IMR-90 (cell line): ENCODE data around the gene CD68. TPM values are rescaled to one million over a fixed set of nuclear protein-coding genes. Genes with fewer than 3 reads are reported as not detected.

ENCODE experiments used
- ATAC-seq: fragments of 200-7000 bp; cut with Tn5 transposase; 2 replicates; pipeline ENCODE4 v1.9.1; 2020; ENCODE audit warnings: low read depth, mild to moderate bottlenecking, moderate library complexity
- BruUV-seq: library from RNA; stranded (reverse); fragments of 400-500 nt; replicated peaks from 2 replicates; lab custom pipeline; 2021; lab: Mats Ljungman, UMichigan
- CTCF ChIA-PET: fragments of 300-600 bp; formaldehyde crosslinking; extraction: SDS; loops from one replicate; lab custom pipeline; 2021; ENCODE audit warnings: antibody characterized with exemption; lab: Yijun Ruan, JAX
- POLR2A ChIA-PET: fragments of 300-600 bp; sonication (Branson Sonifier 250); formaldehyde crosslinking; loops from one replicate; lab custom pipeline; 2022; ENCODE audit warnings: antibody characterized with exemption; ENCODE audit not compliant: unreplicated experiment; lab: Charles Lee
- DNase-seq: peaks from one replicate; pipeline ENCODE4 v3.0.0; 2013
- H2AFZ ChIP-seq: replicated peaks from 2 replicates; pipeline ENCODE3; 2013; ENCODE audit warnings: low read length, mild to moderate bottlenecking; ENCODE audit not compliant: poor library complexity
- H2AK5ac ChIP-seq: 2 replicates; pipeline ENCODE4 v1.6.1; 2013; ENCODE audit warnings: low read depth, low read length, inconsistent platforms
- H2AK9ac ChIP-seq: replicated peaks from 2 replicates; pipeline ENCODE3; 2013; ENCODE audit warnings: mild to moderate bottlenecking, low read depth, low read length, moderate library complexity; ENCODE audit not compliant: poor library complexity
- H2BK120ac ChIP-seq: 2 replicates; pipeline ENCODE4 v1.6.1; 2013; ENCODE audit warnings: low read depth, low read length, inconsistent platforms
- H2BK15ac ChIP-seq: 3 replicates; pipeline ENCODE4 v1.6.1; 2013; ENCODE audit warnings: low read depth, low read length, inconsistent platforms
- H2BK20ac ChIP-seq: 2 replicates; pipeline ENCODE4 v1.6.1; 2013; ENCODE audit warnings: low read depth, mild to moderate bottlenecking, inconsistent platforms, low read length, moderate library complexity
- H2BK5ac ChIP-seq: 2 replicates; pipeline ENCODE4 v1.6.1; 2013; ENCODE audit warnings: mild to moderate bottlenecking, low read depth, low read length, inconsistent platforms; ENCODE audit not compliant: poor library complexity, severe bottlenecking
- H3K14ac ChIP-seq: replicated peaks from 2 replicates; pipeline ENCODE4 v1.6.1; 2013; ENCODE audit warnings: low read depth, low read length, inconsistent platforms
- H3K18ac ChIP-seq: 2 replicates; pipeline ENCODE4 v1.6.1; 2013; ENCODE audit warnings: low read depth, low read length, control low read depth
- H3K23ac ChIP-seq: 2 replicates; pipeline ENCODE4 v1.6.1; 2013; ENCODE audit warnings: low read depth, low read length, inconsistent platforms
- H3K27ac ChIP-seq: 2 replicates; pipeline ENCODE4 v1.5.1; 2013; ENCODE audit warnings: mild to moderate bottlenecking, control low read depth, low read length; ENCODE audit not compliant: insufficient read depth
- H3K27me3 ChIP-seq: 2 replicates; pipeline ENCODE4 v1.6.1; 2013; ENCODE audit warnings: low read length; ENCODE audit not compliant: control insufficient read depth, insufficient read depth
- H3K36me3 ChIP-seq: 2 replicates; pipeline ENCODE4 v1.6.1; 2013; ENCODE audit warnings: low read length, mixed read lengths; ENCODE audit not compliant: control insufficient read depth, insufficient read depth
- H3K4ac ChIP-seq: 2 replicates; pipeline ENCODE4 v1.6.1; 2013; ENCODE audit warnings: low read depth, low read length, inconsistent platforms
- H3K4me1 ChIP-seq: 2 replicates; pipeline ENCODE4 v1.6.1; 2013; ENCODE audit warnings: low read length, mixed read lengths; ENCODE audit not compliant: control insufficient read depth, insufficient read depth
- H3K4me2 ChIP-seq: 2 replicates; pipeline ENCODE4 v1.6.1; 2013; ENCODE audit warnings: low read depth, mild to moderate bottlenecking, control low read depth, low read length, moderate library complexity
- H3K4me3 ChIP-seq: 2 replicates; pipeline ENCODE4 v1.5.1; 2013; ENCODE audit warnings: low read depth, mild to moderate bottlenecking, control low read depth, low read length, moderate library complexity; ENCODE audit not compliant: insufficient read depth
- H3K56ac ChIP-seq: 2 replicates; pipeline ENCODE4 v1.6.1; 2013; ENCODE audit warnings: low read length, inconsistent platforms; ENCODE audit not compliant: insufficient read depth; ENCODE audit errors: extremely low read depth
- H3K79me1 ChIP-seq, 2 experiments: 2 replicates each; pipeline ENCODE4 v1.6.1; 2013; ENCODE audit warnings: low read length in 2 of 2, inconsistent platforms in 1 of 2, low read depth in 1 of 2
- H3K9ac ChIP-seq: 2 replicates; pipeline ENCODE4 v1.6.1; 2013; ENCODE audit warnings: low read depth, low read length, control low read depth
- H3K9me1 ChIP-seq: 2 replicates; pipeline ENCODE4 v1.6.1; 2013; ENCODE audit warnings: low read length, inconsistent platforms; ENCODE audit not compliant: insufficient read depth
- H3K9me3 ChIP-seq: 2 replicates; pipeline ENCODE4 v1.6.1; 2013; ENCODE audit warnings: low read length; ENCODE audit not compliant: control insufficient read depth, insufficient read depth
- H4K20me1 ChIP-seq: 2 replicates; pipeline ENCODE4 v1.6.1; 2013; ENCODE audit warnings: low read length, inconsistent platforms; ENCODE audit not compliant: insufficient read depth
- H4K5ac ChIP-seq: 2 replicates; pipeline ENCODE4 v1.6.1; 2013; ENCODE audit warnings: mild to moderate bottlenecking, low read depth, low read length, control low read depth
- H4K8ac ChIP-seq, 2 experiments: 2 replicates each; pipeline ENCODE4 v1.6.1; 2013; ENCODE audit warnings: low read depth in 2 of 2, low read length in 2 of 2, control low read depth in 1 of 2, inconsistent platforms in 1 of 2
- H4K91ac ChIP-seq: 2 replicates; pipeline ENCODE4 v1.6.1; 2013; ENCODE audit warnings: low read depth, low read length, inconsistent platforms; ENCODE audit not compliant: insufficient read depth
- BHLHE40 ChIP-seq: fragments of 150-350 bp; IDR thresholded peaks from 2 replicates; pipeline ENCODE4 v1.6.1; 2016; ENCODE audit warnings: mild to moderate bottlenecking, low read depth, low read length
- CEBPB ChIP-seq: IDR thresholded peaks from 2 replicates; pipeline ENCODE4 v1.6.1; 2012; ENCODE audit warnings: low read depth, low read length, improper control_type of control experiment
- CHD1 ChIP-seq: IDR thresholded peaks from 2 replicates; pipeline ENCODE4 v1.6.1; 2012; ENCODE audit warnings: low read depth, low read length, improper control_type of control experiment
- MAFK ChIP-seq: IDR thresholded peaks from 2 replicates; pipeline ENCODE4 v1.6.1; 2012; ENCODE audit warnings: low read depth, low read length, improper control_type of control experiment
- MXI1 ChIP-seq: IDR thresholded peaks from 2 replicates; pipeline ENCODE4 v1.6.1; 2012; ENCODE audit warnings: low read depth, mild to moderate bottlenecking, low read length, moderate library complexity, borderline replicate concordance
- NFE2L2 ChIP-seq: fragments of 150-350 bp; IDR thresholded peaks from 2 replicates; pipeline ENCODE4 v1.6.1; 2016; ENCODE audit warnings: low read depth, mild to moderate bottlenecking, low read length
- POLR2A ChIP-seq: IDR thresholded peaks from 2 replicates; pipeline ENCODE4 v1.6.1; 2012; ENCODE audit warnings: mild to moderate bottlenecking, low read depth, low read length
- RAD21 ChIP-seq: IDR thresholded peaks from 2 replicates; pipeline ENCODE4 v1.6.1; 2012; ENCODE audit warnings: low read length, improper control_type of control experiment
- RCOR1 ChIP-seq: IDR thresholded peaks from 2 replicates; pipeline ENCODE4 v1.6.1; 2012; ENCODE audit warnings: mild to moderate bottlenecking, low read length, improper control_type of control experiment; ENCODE audit not compliant: insufficient replicate concordance
- RFX5 ChIP-seq: IDR thresholded peaks from 2 replicates; pipeline ENCODE4 v1.8.0; 2012; ENCODE audit warnings: low read depth, mild to moderate bottlenecking, low read length, moderate library complexity
- SMC3 ChIP-seq: fragments of 150-350 bp; IDR thresholded peaks from 2 replicates; pipeline ENCODE4 v1.6.1; 2016; ENCODE audit warnings: low read depth, mild to moderate bottlenecking, antibody characterized with exemption, low read length, moderate library complexity
- WGBS, 2 experiments: methylation state at CpG; one replicate each; pipeline versions ENCODE4 v1.1.5 to v1.1.7; 2013; ENCODE audit warnings: missing lambda C conversion rate in 2 of 2; ENCODE audit not compliant: insufficient read length in 1 of 2; ENCODE audit errors: extremely low coverage in 2 of 2; 5-methylcytosine and 5-hydroxymethylcytosine counted together
- dilution Hi-C: fragments of 300-500 bp; cut with HindIII; formaldehyde crosslinking; loops from one replicate; pipeline ENCODE4 v1.14.3; 2018; ENCODE audit warnings: low sequenced_read_pairs; ENCODE audit not compliant: unreplicated experiment
- in situ Hi-C: fragments of 300-500 bp; cut with MboI; formaldehyde crosslinking; loops from 3 replicates; pipeline ENCODE4 v1.14.3; 2019; ENCODE audit warnings: low sequenced_read_pairs, inconsistent platforms, mixed read lengths
- intact Hi-C: fragments of 100-400 bp; cut with micrococcal nuclease; formaldehyde crosslinking; loops from 2 replicates; pipeline ENCODE4 v1.10.0; 2022
- polyA plus RNA-seq, 3 experiments: library from polyadenylated mRNA; depleted of rRNA; stranded (reverse); fragments of >200 nt; gene quantifications; 2 replicates each; pipeline ENCODE4 v1.2.3, GENCODE V29; 2012; ENCODE audit warnings: low replicate concordance in 1 of 3
- total RNA-seq: library from RNA; depleted of rRNA; stranded (reverse); fragments of >200 nt; gene quantifications from 2 replicates; pipeline ENCODE4 v1.2.3, GENCODE V29; 2012
- TF ChIP-seq, protein P1 (sequence below): conservative IDR thresholded peaks from 2 replicates; pipeline ENCODE4 v1.5.1; 2012; ENCODE audit warnings: mild to moderate bottlenecking, low read depth, low read length, improper control_type of control experiment
- TF ChIP-seq, protein P2 (sequence below): fragments of 150-350 bp; IDR thresholded peaks from 2 replicates; pipeline ENCODE4 v1.6.1; 2016; ENCODE audit warnings: low read depth, mild to moderate bottlenecking, low read length, moderate library complexity, borderline replicate concordance

CD68 gene
- total and polyA plus RNA-seq, 2 of the 4 experiments (the other 2 are of a cell fraction), result 16.0 to 43.1 TPM

DNA sequence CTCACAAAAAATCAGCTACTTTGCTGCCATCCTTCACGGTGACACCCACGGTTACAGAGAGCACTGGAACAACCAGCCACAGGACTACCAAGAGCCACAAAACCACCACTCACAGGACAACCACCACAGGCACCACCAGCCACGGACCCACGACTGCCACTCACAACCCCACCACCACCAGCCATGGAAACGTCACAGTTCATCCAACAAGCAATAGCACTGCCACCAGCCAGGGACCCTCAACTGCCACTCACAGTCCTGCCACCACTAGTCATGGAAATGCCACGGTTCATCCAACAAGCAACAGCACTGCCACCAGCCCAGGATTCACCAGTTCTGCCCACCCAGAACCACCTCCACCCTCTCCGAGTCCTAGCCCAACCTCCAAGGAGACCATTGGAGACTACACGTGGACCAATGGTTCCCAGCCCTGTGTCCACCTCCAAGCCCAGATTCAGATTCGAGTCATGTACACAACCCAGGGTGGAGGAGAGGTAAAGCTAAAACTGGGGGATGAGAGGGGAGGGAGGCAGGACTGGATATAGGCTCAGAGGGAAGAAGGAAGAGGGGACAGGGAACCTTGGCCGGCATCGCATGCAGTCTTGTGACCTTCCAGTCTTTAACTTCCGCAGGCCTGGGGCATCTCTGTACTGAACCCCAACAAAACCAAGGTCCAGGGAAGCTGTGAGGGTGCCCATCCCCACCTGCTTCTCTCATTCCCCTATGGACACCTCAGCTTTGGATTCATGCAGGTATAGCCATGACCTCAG is 581 bp downstream of the CD68 start:
- TF ChIP-seq, protein P1, sequence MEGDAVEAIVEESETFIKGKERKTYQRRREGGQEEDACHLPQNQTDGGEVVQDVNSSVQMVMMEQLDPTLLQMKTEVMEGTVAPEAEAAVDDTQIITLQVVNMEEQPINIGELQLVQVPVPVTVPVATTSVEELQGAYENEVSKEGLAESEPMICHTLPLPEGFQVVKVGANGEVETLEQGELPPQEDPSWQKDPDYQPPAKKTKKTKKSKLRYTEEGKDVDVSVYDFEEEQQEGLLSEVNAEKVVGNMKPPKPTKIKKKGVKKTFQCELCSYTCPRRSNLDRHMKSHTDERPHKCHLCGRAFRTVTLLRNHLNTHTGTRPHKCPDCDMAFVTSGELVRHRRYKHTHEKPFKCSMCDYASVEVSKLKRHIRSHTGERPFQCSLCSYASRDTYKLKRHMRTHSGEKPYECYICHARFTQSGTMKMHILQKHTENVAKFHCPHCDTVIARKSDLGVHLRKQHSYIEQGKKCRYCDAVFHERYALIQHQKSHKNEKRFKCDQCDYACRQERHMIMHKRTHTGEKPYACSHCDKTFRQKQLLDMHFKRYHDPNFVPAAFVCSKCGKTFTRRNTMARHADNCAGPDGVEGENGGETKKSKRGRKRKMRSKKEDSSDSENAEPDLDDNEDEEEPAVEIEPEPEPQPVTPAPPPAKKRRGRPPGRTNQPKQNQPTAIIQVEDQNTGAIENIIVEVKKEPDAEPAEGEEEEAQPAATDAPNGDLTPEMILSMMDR, result no peak
- TF ChIP-seq POLR2A, result no peak
- TF ChIP-seq CEBPB, result no peak
- no peak for TF ChIP-seq NFE2L2
- no peak for TF ChIP-seq SMC3
- TF ChIP-seq CHD1, result no peak
- TF ChIP-seq, protein P2, sequence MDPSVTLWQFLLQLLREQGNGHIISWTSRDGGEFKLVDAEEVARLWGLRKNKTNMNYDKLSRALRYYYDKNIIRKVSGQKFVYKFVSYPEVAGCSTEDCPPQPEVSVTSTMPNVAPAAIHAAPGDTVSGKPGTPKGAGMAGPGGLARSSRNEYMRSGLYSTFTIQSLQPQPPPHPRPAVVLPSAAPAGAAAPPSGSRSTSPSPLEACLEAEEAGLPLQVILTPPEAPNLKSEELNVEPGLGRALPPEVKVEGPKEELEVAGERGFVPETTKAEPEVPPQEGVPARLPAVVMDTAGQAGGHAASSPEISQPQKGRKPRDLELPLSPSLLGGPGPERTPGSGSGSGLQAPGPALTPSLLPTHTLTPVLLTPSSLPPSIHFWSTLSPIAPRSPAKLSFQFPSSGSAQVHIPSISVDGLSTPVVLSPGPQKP, result no peak
- no peak for TF ChIP-seq RCOR1
- no peak for TF ChIP-seq MAFK
- no peak for TF ChIP-seq RFX5
- TF ChIP-seq BHLHE40, result no peak
- no peak for TF ChIP-seq RAD21
- no peak for TF ChIP-seq MXI1
- peaks cover 31% of the 10 kb centered on the region for H3K4me1 ChIP-seq
- peak overlapping the region; percentile 81 for H3K14ac ChIP-seq
- H4K5ac ChIP-seq, result peak overlapping the region; percentile 72
- peak overlapping the region; percentile 76 for H2BK5ac ChIP-seq
- H3K4me3 ChIP-seq, result peak overlapping the region; percentile 1; the same call in 1 of the 2 replicates
- in situ Hi-C loops, result no loop called here
- H3K4me2 ChIP-seq, result peak overlapping the region; percentile 23
- H3K27me3 ChIP-seq, result no peaks in the 10 kb centered on the region
- H4K20me1 ChIP-seq, result peaks cover 46% of the 10 kb centered on the region
- peak overlapping the region; percentile 8; the same call in 1 of the 2 replicates for H2BK120ac ChIP-seq
- dilution Hi-C loops, result no loop called here
- H3K36me3 ChIP-seq, result peaks cover 42% of the 10 kb centered on the region
- WGBS, 2 experiments, result 65% methylated on average over 6 of the region's 12 CpGs; no CpG with 5 or more reads in 1 of the 2 experiments
- peak overlapping the region; percentile 49 for H3K27ac ChIP-seq
- no peaks in the 10 kb centered on the region for H3K9me3 ChIP-seq
- H3K56ac ChIP-seq, result no peak overlapping the region
- peak overlapping the region; percentile 8 for H3K9ac ChIP-seq
- intact Hi-C loops, result no loop called here
- H2AK9ac ChIP-seq, result peak overlapping the region; percentile 86
- H3K18ac ChIP-seq, result peak overlapping the region; percentile 3; the same call in 1 of the 2 replicates
- peak overlapping the region; percentile 7 for H3K23ac ChIP-seq
- H3K9me1 ChIP-seq, result peaks cover 19% of the 10 kb centered on the region
- ATAC-seq, result no peak
- peak overlapping the region in 1 of 2 experiments; percentile 78; a peak in 2 of 4 replicates for H4K8ac ChIP-seq
- POLR2A ChIA-PET, result interaction anchor here (0.5 to 1.2 kb wide), 2 partner anchors 9 kb away, joined by 3 to 6 read pairs; no protein-coding TSS in a partner anchor
- DNase-seq, result no peak
- H2BK15ac ChIP-seq, result peak overlapping the region; percentile 4; the same call in 2 of the 3 replicates
- peak overlapping the region; percentile 70 for H2AFZ ChIP-seq
- H2BK20ac ChIP-seq, result no peak overlapping the region; the same call in 1 of the 2 replicates
- peak overlapping the region; percentile 93 for H2AK5ac ChIP-seq
- peak overlapping the region; percentile 63 for H4K91ac ChIP-seq
- H3K79me1 ChIP-seq, result peaks cover 16 to 82% of the 10 kb centered on the region in 2 experiments
- no TSS peak for BruUV-seq
- peak overlapping the region; percentile 78 for H3K4ac ChIP-seq
- CTCF ChIA-PET, result interaction anchor here (1.3 kb wide), 1 partner anchor 108 kb away, joined by 4 read pairs; the partner anchor contains the start of genes TP53 and WRAP53
